ENCODE results near the gene OLIG3.

The OLIG3 gene

DNA sequence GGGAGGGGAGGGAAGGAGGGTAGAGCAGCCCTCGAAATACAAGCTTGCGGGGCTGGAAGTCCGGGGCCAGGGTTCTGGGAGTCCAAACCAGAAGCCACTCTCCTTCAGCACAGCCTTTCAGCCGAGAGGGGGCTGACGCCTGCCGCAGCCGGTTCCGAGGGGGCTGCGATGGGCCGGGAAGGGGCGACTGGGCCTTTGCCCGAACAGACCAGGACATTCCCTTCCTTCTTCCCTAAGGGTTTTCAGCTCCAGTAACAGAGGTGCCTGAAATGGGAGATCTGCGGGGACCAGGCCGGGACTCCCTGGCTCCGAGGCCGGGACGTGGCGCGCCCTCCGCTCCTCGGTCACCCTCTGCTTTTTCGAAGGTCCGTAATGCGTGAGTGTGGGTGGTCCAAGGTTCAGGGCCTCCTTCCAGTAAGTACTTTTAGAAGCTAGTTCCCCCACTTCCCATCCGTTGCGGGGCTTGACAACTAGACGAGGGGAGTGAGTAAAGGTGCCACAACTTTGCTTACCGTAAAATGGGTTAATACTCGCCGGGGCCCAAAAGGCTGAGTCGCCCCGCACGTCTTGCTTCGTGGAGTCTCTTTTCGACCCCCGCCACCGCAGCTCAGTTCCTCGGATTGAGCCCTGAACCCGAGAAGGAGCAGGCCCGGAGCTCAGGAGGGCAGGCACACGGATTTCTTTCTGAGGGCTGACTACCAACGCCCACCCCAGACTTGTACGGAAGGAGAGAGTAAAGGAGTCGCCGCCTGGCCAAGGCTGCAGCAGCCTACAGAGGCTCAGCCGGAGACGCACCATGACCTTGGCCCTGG, 2.9 kb upstream of the OLIG3 start:
- Histone ChIP-seq H3K27ac (ENCODE audit: low read depth, low read length) (no peak overlapping the region), H3K4me1 (ENCODE audit: control insufficient read depth in 5 of 5, insufficient read depth in 5 of 5, low read length in 5 of 5) (peaks cover 0 to 46% (median 38%) of the 10 kb centered on the region in 5 donors), H3K27me3 (ENCODE audit: control insufficient read depth in 5 of 5, insufficient read depth in 4 of 5, low read length in 5 of 5) (peaks cover 49 to 78% (median 62%) of the 10 kb centered on the region in 5 donors), H3K9ac (ENCODE audit: low read length in 5 of 5) (no peak overlapping the region), H3K4me3 (ENCODE audit: low read depth in 1 of 5, low read length in 5 of 5) (peak overlapping the region in 4 of 5 donors; percentile 13 to 50 (median 36)), H3K36me3 (ENCODE audit: control insufficient read depth in 5 of 5, insufficient read depth in 5 of 5, low read length in 5 of 5) (no peaks in the 10 kb centered on the region), H3K9me3 (ENCODE audit: control insufficient read depth in 5 of 5, low read length in 5 of 5) (no peaks in the 10 kb centered on the region)

DNA sequence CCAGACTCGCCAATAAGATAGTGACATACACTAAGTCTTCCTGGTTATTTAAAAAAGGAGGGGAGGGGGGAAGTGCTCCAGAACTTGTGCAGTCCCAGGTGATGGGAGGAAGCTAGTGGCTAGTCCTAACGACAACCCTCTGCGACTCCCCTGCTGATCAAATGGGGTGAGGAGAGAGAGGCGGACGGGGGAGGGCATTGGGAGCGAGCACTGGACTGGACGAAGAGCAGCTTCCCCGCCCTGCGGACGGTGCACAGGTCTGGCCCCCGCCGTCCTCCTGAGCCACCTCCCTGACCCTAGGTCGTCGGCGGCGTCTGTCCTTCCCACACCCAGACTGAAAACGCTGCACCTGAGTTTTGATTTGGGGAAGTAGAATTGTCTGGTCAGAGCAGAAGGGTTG, 2.2 kb upstream of the OLIG3 start:
- Histone ChIP-seq H3K4me3 (ENCODE audit: low read depth in 1 of 5, low read length in 5 of 5) (no peak overlapping the region), H3K36me3 (ENCODE audit: control insufficient read depth in 5 of 5, insufficient read depth in 5 of 5, low read length in 5 of 5) (no peaks in the 10 kb centered on the region), H3K4me1 (ENCODE audit: control insufficient read depth in 5 of 5, insufficient read depth in 5 of 5, low read length in 5 of 5) (peaks cover 0 to 46% (median 38%) of the 10 kb centered on the region in 5 donors), H3K9ac (ENCODE audit: low read length in 5 of 5) (no peak overlapping the region), H3K27ac (ENCODE audit: low read depth, low read length) (no peak overlapping the region), H3K9me3 (ENCODE audit: control insufficient read depth in 5 of 5, low read length in 5 of 5) (no peaks in the 10 kb centered on the region), H3K27me3 (ENCODE audit: control insufficient read depth in 5 of 5, insufficient read depth in 4 of 5, low read length in 5 of 5) (peaks cover 49 to 82% (median 67%) of the 10 kb centered on the region in 5 donors)

DNA sequence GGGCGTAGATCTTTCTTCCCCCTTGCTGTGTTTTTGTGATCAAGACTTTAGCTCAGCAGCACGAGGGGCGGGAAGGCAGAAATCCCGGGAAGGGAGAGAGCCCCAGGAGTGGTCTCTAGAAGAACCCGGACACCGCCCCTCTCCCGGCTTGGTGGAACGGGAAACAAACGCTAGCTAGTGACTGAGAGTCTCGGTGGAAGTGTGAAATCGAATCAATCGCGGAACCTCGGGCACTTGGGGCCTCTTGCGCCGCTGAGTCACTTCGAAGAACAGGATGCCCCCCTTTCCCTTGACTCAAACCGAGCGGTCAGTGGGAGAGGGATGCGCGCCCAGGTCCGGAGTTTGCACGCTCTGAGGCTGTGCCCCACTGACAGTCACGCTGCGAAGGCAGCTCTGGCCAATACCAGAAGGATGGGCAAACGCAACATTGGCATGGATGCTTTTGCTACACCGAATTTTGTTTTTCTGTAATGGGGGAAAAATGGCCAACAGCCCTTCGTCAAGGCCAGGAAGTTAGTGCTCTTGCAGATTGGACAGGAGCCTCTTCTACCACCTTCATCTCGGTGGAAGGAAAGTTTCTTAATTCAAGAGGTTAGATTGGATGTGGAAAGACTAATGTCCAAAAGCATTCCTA, 1.6 kb upstream of the OLIG3 start:
- Histone ChIP-seq H3K9me3 (ENCODE audit: control insufficient read depth in 5 of 5, low read length in 5 of 5) (no peaks in the 10 kb centered on the region), H3K36me3 (ENCODE audit: control insufficient read depth in 5 of 5, insufficient read depth in 5 of 5, low read length in 5 of 5) (no peaks in the 10 kb centered on the region), H3K27ac (ENCODE audit: low read depth, low read length) (no peak overlapping the region), H3K4me1 (ENCODE audit: control insufficient read depth in 5 of 5, insufficient read depth in 5 of 5, low read length in 5 of 5) (peaks cover 0 to 46% (median 38%) of the 10 kb centered on the region in 5 donors), H3K9ac (ENCODE audit: low read length in 5 of 5) (no peak overlapping the region), H3K27me3 (ENCODE audit: control insufficient read depth in 5 of 5, insufficient read depth in 4 of 5, low read length in 5 of 5) (peaks cover 52 to 86% (median 72%) of the 10 kb centered on the region in 5 donors), H3K4me3 (ENCODE audit: low read depth in 1 of 5, low read length in 5 of 5) (no peak overlapping the region)

DNA sequence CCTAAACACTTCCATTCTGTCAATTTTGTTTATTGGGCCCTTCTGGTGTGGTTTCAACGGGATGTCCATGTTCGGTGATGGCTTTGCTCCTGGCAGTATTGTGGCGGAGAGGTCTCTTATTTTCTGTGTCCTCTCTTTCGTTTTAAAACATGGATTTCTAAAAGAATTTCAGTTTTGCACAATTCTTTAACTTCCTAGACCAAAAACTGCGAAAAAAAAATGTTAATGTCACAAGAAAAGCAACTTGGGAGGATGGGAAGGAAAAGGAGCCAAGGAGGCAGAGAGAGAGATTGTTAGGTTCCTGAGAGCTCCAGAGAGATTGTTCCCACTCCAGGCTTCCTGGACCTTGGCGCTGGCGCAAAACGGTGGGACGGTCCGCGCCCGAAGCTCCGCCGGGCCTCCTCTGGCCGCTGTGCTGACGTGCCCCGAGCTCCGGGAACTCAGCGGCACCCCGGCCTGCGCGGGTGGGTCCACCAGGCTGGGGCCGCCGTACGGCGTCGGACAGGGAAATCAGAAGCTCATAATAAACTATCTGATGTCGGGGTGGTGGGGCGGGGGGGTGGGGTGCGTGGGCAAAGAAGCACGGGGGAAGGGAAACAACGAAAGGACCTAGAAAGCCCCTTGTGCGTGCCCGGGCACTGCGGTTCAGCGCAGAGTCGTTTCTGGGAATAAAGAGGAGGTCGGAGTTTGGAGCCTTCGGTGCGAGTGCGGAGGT, 951 bp upstream of the OLIG3 start:
- H3K4me3 ChIP-seq (ENCODE audit: low read depth in 1 of 5, low read length in 5 of 5) = no peak overlapping the region
- no peak overlapping the region for H3K9ac ChIP-seq (ENCODE audit: low read length in 5 of 5)
- H3K27me3 ChIP-seq (ENCODE audit: control insufficient read depth in 5 of 5, insufficient read depth in 4 of 5, low read length in 5 of 5) = peaks cover 59 to 89% (median 76%) of the 10 kb centered on the region in 5 donors
- peaks cover 0 to 46% (median 38%) of the 10 kb centered on the region in 5 donors for H3K4me1 ChIP-seq (ENCODE audit: control insufficient read depth in 5 of 5, insufficient read depth in 5 of 5, low read length in 5 of 5)
- H3K27ac ChIP-seq (ENCODE audit: low read depth, low read length) = no peak overlapping the region
- H3K9me3 ChIP-seq (ENCODE audit: control insufficient read depth in 5 of 5, low read length in 5 of 5) = no peaks in the 10 kb centered on the region
- no peaks in the 10 kb centered on the region for H3K36me3 ChIP-seq (ENCODE audit: control insufficient read depth in 5 of 5, insufficient read depth in 5 of 5, low read length in 5 of 5)

DNA sequence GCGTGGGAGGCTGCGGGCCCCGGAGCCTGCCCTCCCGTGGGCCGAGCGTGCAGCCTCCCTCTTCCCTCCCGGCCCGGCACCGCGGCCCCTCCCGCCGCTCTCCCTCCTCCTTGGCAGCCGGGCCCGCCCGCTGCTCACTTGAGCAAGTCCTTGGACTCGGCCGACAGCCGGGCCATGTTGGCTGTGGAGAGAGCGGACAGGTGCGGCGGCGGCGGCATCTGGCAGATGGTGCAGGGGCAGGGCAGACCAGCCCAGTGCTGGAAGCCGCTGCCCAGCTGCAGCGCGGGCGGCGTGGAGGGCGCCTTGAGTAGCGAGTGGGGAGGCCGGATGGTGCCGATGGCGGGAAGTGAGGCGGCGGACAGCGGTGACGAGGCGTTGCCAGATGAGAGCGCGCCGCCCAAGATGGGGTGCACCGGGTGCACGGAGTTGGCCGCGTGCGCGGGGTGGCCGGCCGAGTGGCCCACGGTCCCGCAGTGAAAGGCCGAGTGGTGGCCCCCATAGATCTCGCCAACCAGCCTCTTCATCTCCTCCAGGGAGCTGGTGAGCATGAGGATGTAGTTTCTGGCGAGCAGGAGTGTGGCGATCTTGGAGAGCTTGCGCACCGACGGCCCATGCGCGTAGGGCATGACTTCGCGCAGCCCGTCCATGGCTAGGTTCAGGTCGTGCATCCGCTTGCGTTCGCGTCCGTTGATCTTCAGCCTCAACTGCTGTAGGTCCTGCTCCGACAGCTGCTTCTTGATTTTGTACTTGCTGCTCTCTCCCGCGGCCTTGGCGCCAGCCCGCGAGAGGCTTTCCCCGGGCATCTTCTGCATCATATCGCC, 766 bp downstream of the OLIG3 start:
- Histone ChIP-seq H3K36me3 (ENCODE audit: control insufficient read depth in 5 of 5, insufficient read depth in 5 of 5, low read length in 5 of 5) (no peaks in the 10 kb centered on the region), H3K27me3 (ENCODE audit: control insufficient read depth in 5 of 5, insufficient read depth in 4 of 5, low read length in 5 of 5) (peaks cover 70 to 97% (median 90%) of the 10 kb centered on the region in 5 donors), H3K4me1 (ENCODE audit: control insufficient read depth in 5 of 5, insufficient read depth in 5 of 5, low read length in 5 of 5) (peaks cover 0 to 62% (median 52%) of the 10 kb centered on the region in 5 donors), H3K9me3 (ENCODE audit: control insufficient read depth in 5 of 5, low read length in 5 of 5) (no peaks in the 10 kb centered on the region), H3K27ac (ENCODE audit: low read depth, low read length) (no peak overlapping the region), H3K9ac (ENCODE audit: low read length in 5 of 5) (no peak overlapping the region), H3K4me3 (ENCODE audit: low read depth in 1 of 5, low read length in 5 of 5) (peak overlapping the region in 4 of 5 donors; percentile 11 to 33 (median 23))

DNA sequence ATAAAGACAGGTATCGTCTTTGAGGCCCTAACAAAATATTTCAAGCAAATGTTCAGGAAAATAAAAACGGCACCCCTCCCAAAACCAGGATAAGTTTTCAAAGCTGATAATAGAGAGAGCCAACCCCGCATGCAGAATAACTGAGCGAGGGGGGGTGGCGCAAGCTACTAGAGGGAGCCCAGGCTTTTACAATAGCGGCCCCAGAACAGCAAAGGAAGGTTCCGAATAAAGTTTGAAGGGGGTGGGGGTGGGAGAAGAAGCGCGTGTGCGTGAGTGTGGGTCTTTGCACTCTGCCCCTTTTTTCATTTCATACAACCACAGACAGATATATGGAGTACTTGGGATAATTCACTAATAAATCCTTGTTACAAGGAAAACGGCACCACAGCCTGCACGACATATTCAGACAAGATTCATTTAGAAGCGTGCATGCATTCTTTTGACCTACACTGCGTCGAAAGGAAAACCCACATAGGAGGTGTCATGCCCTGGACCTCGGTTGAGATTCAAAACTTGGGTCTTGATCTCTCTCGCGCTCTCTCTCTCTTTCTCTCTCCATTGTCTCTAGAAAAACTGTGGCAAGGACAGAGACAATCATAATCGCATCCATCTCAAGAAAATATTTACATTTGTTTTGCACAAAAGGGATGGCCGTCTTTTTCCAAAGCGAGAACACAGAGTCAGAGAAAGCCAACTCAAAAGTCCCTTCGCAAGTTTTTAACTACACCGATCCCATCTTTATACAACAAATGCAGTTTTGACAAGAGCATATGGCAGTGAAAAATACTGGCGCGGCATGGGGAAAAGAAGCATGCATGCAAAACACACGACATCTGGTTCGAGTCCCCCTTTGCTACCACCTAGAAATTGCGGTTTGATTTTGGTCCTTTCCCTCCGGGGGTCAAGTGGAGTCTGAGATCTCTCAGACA, 1.6 kb downstream of the OLIG3 start:
- H3K4me3 ChIP-seq (ENCODE audit: low read depth in 1 of 5, low read length in 5 of 5) = peak overlapping the region in 2 of 5 donors; percentile 24 to 33
- no peak overlapping the region for H3K27ac ChIP-seq (ENCODE audit: low read depth, low read length)
- H3K4me1 ChIP-seq (ENCODE audit: control insufficient read depth in 5 of 5, insufficient read depth in 5 of 5, low read length in 5 of 5) = peaks cover 0 to 59% (median 46%) of the 10 kb centered on the region in 5 donors
- no peaks in the 10 kb centered on the region for H3K36me3 ChIP-seq (ENCODE audit: control insufficient read depth in 5 of 5, insufficient read depth in 5 of 5, low read length in 5 of 5)
- H3K27me3 ChIP-seq (ENCODE audit: control insufficient read depth in 5 of 5, insufficient read depth in 4 of 5, low read length in 5 of 5) = peaks cover 69 to 98% (median 90%) of the 10 kb centered on the region in 5 donors
- H3K9ac ChIP-seq (ENCODE audit: low read length in 5 of 5) = no peak overlapping the region
- H3K9me3 ChIP-seq (ENCODE audit: control insufficient read depth in 5 of 5, low read length in 5 of 5) = no peaks in the 10 kb centered on the region

DNA sequence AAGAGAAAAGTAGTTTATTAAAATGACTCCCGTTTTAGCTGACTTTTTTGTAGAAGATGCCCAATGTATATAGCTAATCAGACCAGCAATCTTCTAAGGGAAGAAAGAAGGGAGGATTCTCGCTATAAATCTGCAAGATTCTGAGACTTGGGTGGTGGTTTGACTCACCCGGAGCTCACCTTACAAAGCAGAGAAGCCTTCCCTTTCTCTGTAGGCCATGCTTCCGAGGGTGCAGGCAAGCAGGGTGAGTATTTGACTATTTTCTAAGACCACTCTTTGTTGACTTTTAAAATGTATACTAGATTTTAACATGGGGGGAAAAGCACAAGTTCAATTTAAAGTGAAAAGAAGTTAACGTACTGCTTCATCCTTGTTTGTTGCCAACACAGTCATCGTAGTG, 2.7 kb downstream of the OLIG3 start:
- no peak overlapping the region for H3K27ac ChIP-seq (ENCODE audit: low read depth, low read length)
- H3K4me1 ChIP-seq (ENCODE audit: control insufficient read depth in 5 of 5, insufficient read depth in 5 of 5, low read length in 5 of 5) = peaks cover 0 to 50% (median 38%) of the 10 kb centered on the region in 5 donors
- no peaks in the 10 kb centered on the region for H3K9me3 ChIP-seq (ENCODE audit: control insufficient read depth in 5 of 5, low read length in 5 of 5)
- peaks cover 60 to 95% (median 83%) of the 10 kb centered on the region in 5 donors for H3K27me3 ChIP-seq (ENCODE audit: control insufficient read depth in 5 of 5, insufficient read depth in 4 of 5, low read length in 5 of 5)
- no peak overlapping the region for H3K9ac ChIP-seq (ENCODE audit: low read length in 5 of 5)
- H3K36me3 ChIP-seq (ENCODE audit: control insufficient read depth in 5 of 5, insufficient read depth in 5 of 5, low read length in 5 of 5) = no peaks in the 10 kb centered on the region
- no peak overlapping the region for H3K4me3 ChIP-seq (ENCODE audit: low read depth in 1 of 5, low read length in 5 of 5)

DNA sequence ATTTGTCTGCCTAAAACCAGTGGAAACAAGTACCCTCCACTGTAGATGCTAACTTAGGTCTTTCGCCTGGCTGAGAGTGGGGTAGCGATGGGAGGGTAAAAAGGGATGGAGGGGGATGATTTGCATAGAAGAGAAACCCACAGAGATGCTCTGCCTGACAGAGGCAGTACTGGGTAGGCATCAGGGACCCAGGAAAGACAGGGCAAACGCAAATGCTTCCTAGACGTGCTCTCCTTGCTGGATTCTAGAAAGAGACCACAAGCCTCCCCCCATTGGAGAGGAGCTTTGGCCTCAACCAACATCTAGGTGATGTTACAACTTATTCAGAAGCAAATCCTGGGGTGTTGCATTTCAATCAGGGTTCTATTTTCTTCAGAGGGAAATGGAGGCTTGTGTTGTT, 3.2 kb downstream of the OLIG3 start:
- no peak overlapping the region for H3K9ac ChIP-seq (ENCODE audit: low read length in 5 of 5)
- no peaks in the 10 kb centered on the region for H3K9me3 ChIP-seq (ENCODE audit: control insufficient read depth in 5 of 5, low read length in 5 of 5)
- peaks cover 54 to 93% (median 78%) of the 10 kb centered on the region in 5 donors for H3K27me3 ChIP-seq (ENCODE audit: control insufficient read depth in 5 of 5, insufficient read depth in 4 of 5, low read length in 5 of 5)
- peaks cover 0 to 49% (median 38%) of the 10 kb centered on the region in 5 donors for H3K4me1 ChIP-seq (ENCODE audit: control insufficient read depth in 5 of 5, insufficient read depth in 5 of 5, low read length in 5 of 5)
- H3K27ac ChIP-seq (ENCODE audit: low read depth, low read length) = no peak overlapping the region
- no peaks in the 10 kb centered on the region for H3K36me3 ChIP-seq (ENCODE audit: control insufficient read depth in 5 of 5, insufficient read depth in 5 of 5, low read length in 5 of 5)
- no peak overlapping the region for H3K4me3 ChIP-seq (ENCODE audit: low read depth in 1 of 5, low read length in 5 of 5)

Measured in subcutaneous abdominal adipose tissue (tissue), 5 donors.